Upper lobe of left lung (tissue), 6 donors: ENCODE measurements around the gene TTC3. TPM values are rescaled to one million over a fixed set of nuclear protein-coding genes. Genes with fewer than 3 reads are reported as not detected.

Source experiments
- ATAC-seq, 2 donors: fragments of 200-7000 bp; cut with Tn5 transposase; one replicate each; pipeline ENCODE4 v1.9.1; 2022; ENCODE audit warnings: mild to moderate bottlenecking in 2 of 2, moderate library complexity in 2 of 2; ENCODE audit not compliant: low FRiP score in 2 of 2
- DNase-seq, 2 donors: peaks; one replicate each; pipeline ENCODE4 v3.0.0-alpha.2; 2019 to 2020
- H3K27ac ChIP-seq, 4 donors: fragments of 200-600 bp; sonication (generic); one replicate each; pipeline ENCODE4 v1.5.1; 2016 to 2019
- H3K27me3 ChIP-seq, 4 donors: fragments of 200-600 bp; sonication (generic); one replicate each; pipeline ENCODE4 v1.5.1; 2017 to 2019
- H3K36me3 ChIP-seq, 4 donors: fragments of 200-600 bp; sonication (generic); one replicate each; pipeline ENCODE4 v1.5.1; 2016 to 2019
- H3K4me1 ChIP-seq, 4 donors: fragments of 200-600 bp; sonication (generic); one replicate each; pipeline ENCODE4 v1.5.1; 2018 to 2019
- H3K4me3 ChIP-seq, 4 donors: fragments of 200-600 bp; sonication (generic); one replicate each; pipeline ENCODE4 v1.5.1; 2017 to 2019; ENCODE audit warnings: mild to moderate bottlenecking in 2 of 4, moderate library complexity in 1 of 4
- H3K9me3 ChIP-seq, 4 donors: fragments of 200-600 bp; sonication (generic); one replicate each; pipeline ENCODE4 v1.5.1; 2018 to 2019
- CTCF ChIP-seq, 6 experiments: fragments of 450-650 bp in 4 of 6; fragments of 200-600 bp in 2 of 6; sonication (generic) in 2 of 6; IDR thresholded peaks; one replicate each; pipeline ENCODE4 v1.5.1; 2016 to 2019; ENCODE audit warnings: antibody characterized with exemption in 6 of 6
- EP300 ChIP-seq, 4 donors: sonication (generic); formaldehyde crosslinking; IDR thresholded peaks; one replicate each; pipeline ENCODE4 v1.5.1; 2017; ENCODE audit warnings: antibody characterized with exemption in 4 of 4, control low read depth in 2 of 4
- POLR2A ChIP-seq, 4 donors: fragments of 450-650 bp; IDR thresholded peaks; one replicate each; pipeline ENCODE4 v1.5.1; 2016 to 2017; ENCODE audit warnings: antibody characterized with exemption in 4 of 4, mild to moderate bottlenecking in 2 of 4
- POLR2AphosphoS5 ChIP-seq, 2 donors: sonication (generic); formaldehyde crosslinking; IDR thresholded peaks; one replicate each; pipeline ENCODE4 v1.5.1; 2017; ENCODE audit warnings: antibody characterized with exemption in 2 of 2
- WGBS, 2 donors: methylation state at CpG; one replicate each; pipeline ENCODE4 v1.1.5; 2017 to 2018; 5-methylcytosine and 5-hydroxymethylcytosine counted together
- total RNA-seq, 6 donors: library from RNA; depleted of rRNA in 4 of 6; stranded (reverse); fragments of >200 nt in 4 of 6; gene quantifications; one replicate each; pipeline versions ENCODE4 v1.1.0 to v1.2.1, GENCODE V29; 2016 to 2021
- donor health status: DM: no; HTN: no; CAD: no; lungs with moderate emphysema.
- donor health status: DM: no; HTN: yes; CAD: no; lungs with severe emphysema.

TTC3 gene
- total RNA-seq, 6 donors from 2014 or later: 69.9 to 395 (median 88.2) TPM

GRCh38 chr21:37193006-37193405, 120.0 kb downstream of the TTC3 start:
- 70% methylated on average over 4 of the region's 4 CpGs for WGBS, 2 donors
- Histone ChIP-seq H3K27ac (no peak overlapping the region), H3K36me3 (peaks cover 6 to 83% (median 35%) of the 10 kb centered on the region in 4 donors), H3K27me3 (no peaks in the 10 kb centered on the region), H3K4me3 (no peak overlapping the region), H3K9me3 (no peaks in the 10 kb centered on the region), H3K4me1 (no peaks in the 10 kb centered on the region)
- DNase-seq: no peak
- no peak for TF ChIP-seq CTCF (IDR thresholded peaks at IDR 0.05)
- TF ChIP-seq POLR2A (IDR thresholded peaks at IDR 0.05): no peak
- TF ChIP-seq EP300 (IDR thresholded peaks at IDR 0.05): no peak
- TF ChIP-seq POLR2AphosphoS5 (IDR thresholded peaks at IDR 0.05): no peak
- no peak for ATAC-seq

- Histone ChIP-seq H3K27me3 (no peaks in the 10 kb centered on the region), H3K4me3 (no peak overlapping the region), H3K36me3 (peaks cover 6 to 80% (median 32%) of the 10 kb centered on the region in 4 donors), H3K27ac (no peak overlapping the region), H3K4me1 (no peaks in the 10 kb centered on the region), H3K9me3 (no peaks in the 10 kb centered on the region)
- ATAC-seq (no peak), DNase-seq (no peak)
- TF ChIP-seq POLR2A (IDR thresholded peaks at IDR 0.05) (no peak), POLR2AphosphoS5 (IDR thresholded peaks at IDR 0.05) (no peak), CTCF (IDR thresholded peaks at IDR 0.05) (no peak), EP300 (IDR thresholded peaks at IDR 0.05) (no peak)
- 95 to 96% methylated on average over 6 of the region's 6 CpGs for WGBS, 2 donors
Measured at GRCh38 chr21:37193676-37194075, 120.6 kb downstream of the TTC3 start.

- no peak overlapping the region for H3K4me3 ChIP-seq
- H3K36me3 ChIP-seq: peaks cover 2 to 79% (median 36%) of the 10 kb centered on the region in 4 donors
- no peak overlapping the region for H3K27ac ChIP-seq
- no peaks in the 10 kb centered on the region for H3K9me3 ChIP-seq
- DNase-seq: no peak
- H3K27me3 ChIP-seq: no peaks in the 10 kb centered on the region
- ATAC-seq: no peak
- 69 to 76% methylated on average over 3 of the region's 3 CpGs for WGBS, 2 donors
- H3K4me1 ChIP-seq: no peaks in the 10 kb centered on the region
- TF ChIP-seq EP300 (IDR thresholded peaks at IDR 0.05): no peak
- TF ChIP-seq POLR2AphosphoS5 (IDR thresholded peaks at IDR 0.05): no peak
- TF ChIP-seq CTCF (IDR thresholded peaks at IDR 0.05): no peak
- TF ChIP-seq POLR2A (IDR thresholded peaks at IDR 0.05): no peak
Measured at GRCh38 chr21:37195059-37195458, 122.0 kb downstream of the TTC3 start.

GRCh38 chr21:37195610-37196009, 122.6 kb downstream of the TTC3 start:
- TF ChIP-seq POLR2AphosphoS5 (IDR thresholded peaks at IDR 0.05): no peak
- TF ChIP-seq POLR2A (IDR thresholded peaks at IDR 0.05): no peak
- no peak for TF ChIP-seq CTCF (IDR thresholded peaks at IDR 0.05)
- no peak for TF ChIP-seq EP300 (IDR thresholded peaks at IDR 0.05)
- DNase-seq (no peak), ATAC-seq (no peak)
- WGBS, 2 donors: 90 to 95% methylated on average over 11 to 13 of the region's 15 CpGs
- no peak overlapping the region for H3K27ac ChIP-seq
- no peaks in the 10 kb centered on the region for H3K9me3 ChIP-seq
- no peaks in the 10 kb centered on the region for H3K27me3 ChIP-seq
- H3K4me3 ChIP-seq: no peak overlapping the region
- H3K36me3 ChIP-seq: peaks cover 2 to 81% (median 39%) of the 10 kb centered on the region in 4 donors
- H3K4me1 ChIP-seq: no peaks in the 10 kb centered on the region

- Histone ChIP-seq H3K27ac (no peak overlapping the region), H3K4me1 (no peaks in the 10 kb centered on the region), H3K4me3 (no peak overlapping the region), H3K27me3 (no peaks in the 10 kb centered on the region), H3K36me3 (peaks cover 2 to 81% (median 43%) of the 10 kb centered on the region in 4 donors), H3K9me3 (no peaks in the 10 kb centered on the region)
- ATAC-seq (no peak), DNase-seq (no peak)
- WGBS, 2 donors: 93 to 96% methylated on average over 8 of the region's 8 CpGs
- TF ChIP-seq POLR2A (IDR thresholded peaks at IDR 0.05): no peak
- TF ChIP-seq CTCF (IDR thresholded peaks at IDR 0.05): no peak
- TF ChIP-seq POLR2AphosphoS5 (IDR thresholded peaks at IDR 0.05): no peak
- TF ChIP-seq EP300 (IDR thresholded peaks at IDR 0.05): no peak
Measured at GRCh38 chr21:37196847-37197246, 123.8 kb downstream of the TTC3 start.
